CD14-positive monocyte (primary cell): ENCODE measurements around the gene SAT1. TPM values are rescaled to one million over a fixed set of nuclear protein-coding genes. Genes with fewer than 3 reads are reported as not detected.

Experiments
- DNase-seq, 3 donors: peaks; one replicate each; pipeline ENCODE4 v3.0.0-alpha.2; 2011 to 2022
- H2AFZ ChIP-seq: 2 replicates; pipeline ENCODE4 v1.6.0; 2012; ENCODE audit warnings: mild to moderate bottlenecking, low read depth, low read length, inconsistent platforms; ENCODE audit not compliant: insufficient read depth, poor library complexity, severe bottlenecking
- H3K27ac ChIP-seq, 2 donors: 1 replicate in 1 of 2; 2 replicates in 1 of 2; pipeline ENCODE4 v1.5.1; 2012 to 2013; ENCODE audit warnings: low read length in 2 of 2, control low read depth in 1 of 2, inconsistent platforms in 1 of 2, low read depth in 1 of 2, mild to moderate bottlenecking in 1 of 2
- H3K27me3 ChIP-seq, 2 donors: one replicate each; pipeline versions ENCODE4 v1.6.0 to v1.6.1; 2011 to 2013; ENCODE audit warnings: low read length in 2 of 2; ENCODE audit not compliant: control insufficient read depth in 2 of 2, insufficient read depth in 2 of 2
- H3K36me3 ChIP-seq, 2 donors: replicated peaks in 1 of 2; 1 replicate in 1 of 2; 2 replicates in 1 of 2; pipeline versions ENCODE4 v1.5.1 to v1.6.1; 2012 to 2013; ENCODE audit warnings: low read length in 2 of 2, control low read depth in 1 of 2, inconsistent platforms in 1 of 2, mild to moderate bottlenecking in 1 of 2; ENCODE audit not compliant: insufficient read depth in 2 of 2, control insufficient read depth in 1 of 2
- H3K4me1 ChIP-seq, 2 donors: 1 replicate in 1 of 2; 2 replicates in 1 of 2; pipeline versions ENCODE4 v1.5.1 to v1.6.1; 2012 to 2013; ENCODE audit warnings: low read length in 2 of 2, control low read depth in 1 of 2, inconsistent platforms in 1 of 2, mild to moderate bottlenecking in 1 of 2, moderate library complexity in 1 of 2; ENCODE audit not compliant: insufficient read depth in 2 of 2, control insufficient read depth in 1 of 2
- H3K4me2 ChIP-seq: replicated peaks from 2 replicates; pipeline ENCODE3; 2012; ENCODE audit warnings: low read length, moderate library complexity, mild to moderate bottlenecking; ENCODE audit not compliant: poor library complexity, severe bottlenecking; ENCODE audit errors: extremely low read depth
- H3K4me3 ChIP-seq, 3 experiments: fragments of 200-600 bp in 1 of 3; sonication (generic) in 1 of 3; replicated peaks in 1 of 3; 1 replicate in 2 of 3; 2 replicates in 1 of 3; pipeline ENCODE4 v1.5.1; 2011 to 2013; ENCODE audit warnings: low read length in 3 of 3, mild to moderate bottlenecking in 3 of 3, control low read depth in 2 of 3, low read depth in 2 of 3, inconsistent platforms in 1 of 3, moderate library complexity in 1 of 3
- H3K79me2 ChIP-seq: 2 replicates; pipeline ENCODE4 v1.6.0; 2012; ENCODE audit warnings: mild to moderate bottlenecking, control low read depth, inconsistent platforms, low read length, moderate library complexity; ENCODE audit not compliant: insufficient read depth
- H3K9ac ChIP-seq: 2 replicates; pipeline ENCODE4 v1.6.0; 2017; ENCODE audit warnings: low read length, mild to moderate bottlenecking; ENCODE audit not compliant: insufficient read depth, poor library complexity, severe bottlenecking
- H3K9me3 ChIP-seq, 2 donors: replicated peaks in 1 of 2; 1 replicate in 1 of 2; 2 replicates in 1 of 2; pipeline versions ENCODE4 v1.5.1 to v1.6.1; 2012 to 2013; ENCODE audit warnings: low read length in 2 of 2, control low read depth in 1 of 2; ENCODE audit not compliant: control insufficient read depth in 1 of 2, insufficient read depth in 1 of 2
- H4K20me1 ChIP-seq: 2 replicates; pipeline ENCODE4 v1.6.0; 2012; ENCODE audit warnings: mild to moderate bottlenecking, low read length, control low read depth, moderate library complexity; ENCODE audit not compliant: insufficient read depth
- H3K27ac Mint-ChIP-seq, 7 donors: one replicate each; pipeline ENCODE4 v1.8.0; 2020; ENCODE audit warnings: mild to moderate bottlenecking in 7 of 7, mixed read lengths in 7 of 7, moderate library complexity in 6 of 7, inconsistent platforms in 2 of 7
- H3K27me3 Mint-ChIP-seq, 3 donors: one replicate each; pipeline ENCODE4 v1.8.0; 2021 to 2022; ENCODE audit warnings: low read depth in 3 of 3, mild to moderate bottlenecking in 3 of 3, mixed read lengths in 3 of 3, moderate library complexity in 3 of 3, inconsistent platforms in 1 of 3
- H3K36me3 Mint-ChIP-seq, 2 donors: one replicate each; pipeline ENCODE4 v1.8.0; 2020; ENCODE audit warnings: mixed read lengths in 2 of 2, inconsistent platforms in 1 of 2, mild to moderate bottlenecking in 1 of 2
- H3K4me1 Mint-ChIP-seq: one replicate; pipeline ENCODE4 v1.8.0; 2020; ENCODE audit warnings: mild to moderate bottlenecking, mixed read lengths
- H3K4me3 Mint-ChIP-seq, 2 donors: one replicate each; pipeline ENCODE4 v1.8.0; 2020; ENCODE audit warnings: mild to moderate bottlenecking in 2 of 2, mixed read lengths in 2 of 2, moderate library complexity in 1 of 2
- H3K9me3 Mint-ChIP-seq, 7 donors: one replicate each; pipeline ENCODE4 v1.8.0; 2020 to 2022; ENCODE audit warnings: mixed read lengths in 7 of 7, mild to moderate bottlenecking in 6 of 7, moderate library complexity in 6 of 7, inconsistent platforms in 2 of 7
- WGBS: methylation state at CpG from one replicate; pipeline ENCODE4 v1.1.5; 2013; ENCODE audit warnings: missing lambda C conversion rate; ENCODE audit not compliant: insufficient coverage; 5-methylcytosine and 5-hydroxymethylcytosine counted together
- intact Hi-C, 2 donors: fragments of 100-400 bp; cut with micrococcal nuclease; formaldehyde crosslinking; loops; one replicate each; pipeline versions ENCODE4 v1.15.0 to v1.15.1; 2023
- polyA plus RNA-seq, 3 donors: library from polyadenylated mRNA; depleted of rRNA in 1 of 3; unstranded in 2 of 3; stranded (reverse) in 1 of 3; fragments of 300-500 nt in 2 of 3; fragments of >200 nt in 1 of 3; fragmentation: Illumina TruSeq in 2 of 3; gene quantifications; 1 replicate in 2 of 3; 2 replicates in 1 of 3; pipeline ENCODE4 v1.2.3, GENCODE V29; 2012 to 2021
- TF ChIP-seq, protein P1 (sequence below): fragments of 200-600 bp; IDR thresholded peaks from one replicate; pipeline ENCODE4 v1.8.0; 2022; ENCODE audit warnings: antibody characterized with exemption, mild to moderate bottlenecking

SAT1 gene
- polyA plus RNA-seq, 3 donors, result 897 to 7,815 (median 970) TPM

DNA sequence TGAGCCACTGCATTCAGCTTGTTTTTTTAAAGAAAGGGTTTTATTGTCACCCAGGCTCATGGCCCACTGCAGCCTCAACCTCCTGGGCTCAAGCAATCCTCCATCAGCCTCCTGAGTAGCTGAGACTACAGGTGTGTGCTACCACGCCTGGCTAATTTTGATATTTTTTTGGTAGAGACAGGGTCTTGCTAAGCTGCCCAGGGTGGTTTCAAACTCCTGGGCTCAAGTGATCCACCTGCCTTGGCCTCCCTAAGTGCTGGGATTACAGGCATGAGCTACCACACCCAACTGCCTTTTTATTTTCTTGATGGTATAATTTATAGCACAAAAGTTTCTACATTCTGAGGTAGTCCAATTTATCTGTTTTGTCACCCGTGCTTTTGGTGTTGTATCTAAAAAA lies 38.9 kb downstream of the SAT1 start:
- Histone ChIP-seq H4K20me1 (no peaks in the 10 kb centered on the region), H3K79me2 (no peaks in the 10 kb centered on the region), H3K9me3 (no peaks in the 10 kb centered on the region), H3K4me1 (peaks cover 18 to 22% of the 10 kb centered on the region in 2 donors), H3K36me3 (no peaks in the 10 kb centered on the region), H3K27ac (no peak overlapping the region), H3K4me2 (no peak overlapping the region), H3K27me3 (no peaks in the 10 kb centered on the region), H3K9ac (no peak overlapping the region), H2AFZ (no peak overlapping the region), H3K4me3 (no peak overlapping the region)
- Mint-ChIP-seq H3K4me1 (peaks cover 24% of the 10 kb centered on the region), H3K4me3 (no peak overlapping the region), H3K27me3 (peaks cover 0 to 1% (median 0%) of the 10 kb centered on the region in 3 donors), H3K9me3 (no peaks in the 10 kb centered on the region), H3K27ac (no peak overlapping the region), H3K36me3 (no peaks in the 10 kb centered on the region)
- DNase-seq, result no peak
- intact Hi-C loops, result no loop called here
- TF ChIP-seq, protein P1, sequence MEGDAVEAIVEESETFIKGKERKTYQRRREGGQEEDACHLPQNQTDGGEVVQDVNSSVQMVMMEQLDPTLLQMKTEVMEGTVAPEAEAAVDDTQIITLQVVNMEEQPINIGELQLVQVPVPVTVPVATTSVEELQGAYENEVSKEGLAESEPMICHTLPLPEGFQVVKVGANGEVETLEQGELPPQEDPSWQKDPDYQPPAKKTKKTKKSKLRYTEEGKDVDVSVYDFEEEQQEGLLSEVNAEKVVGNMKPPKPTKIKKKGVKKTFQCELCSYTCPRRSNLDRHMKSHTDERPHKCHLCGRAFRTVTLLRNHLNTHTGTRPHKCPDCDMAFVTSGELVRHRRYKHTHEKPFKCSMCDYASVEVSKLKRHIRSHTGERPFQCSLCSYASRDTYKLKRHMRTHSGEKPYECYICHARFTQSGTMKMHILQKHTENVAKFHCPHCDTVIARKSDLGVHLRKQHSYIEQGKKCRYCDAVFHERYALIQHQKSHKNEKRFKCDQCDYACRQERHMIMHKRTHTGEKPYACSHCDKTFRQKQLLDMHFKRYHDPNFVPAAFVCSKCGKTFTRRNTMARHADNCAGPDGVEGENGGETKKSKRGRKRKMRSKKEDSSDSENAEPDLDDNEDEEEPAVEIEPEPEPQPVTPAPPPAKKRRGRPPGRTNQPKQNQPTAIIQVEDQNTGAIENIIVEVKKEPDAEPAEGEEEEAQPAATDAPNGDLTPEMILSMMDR, result no peak
- WGBS, result no CpG with 5 or more reads among the region's 2 CpGs

DNA sequence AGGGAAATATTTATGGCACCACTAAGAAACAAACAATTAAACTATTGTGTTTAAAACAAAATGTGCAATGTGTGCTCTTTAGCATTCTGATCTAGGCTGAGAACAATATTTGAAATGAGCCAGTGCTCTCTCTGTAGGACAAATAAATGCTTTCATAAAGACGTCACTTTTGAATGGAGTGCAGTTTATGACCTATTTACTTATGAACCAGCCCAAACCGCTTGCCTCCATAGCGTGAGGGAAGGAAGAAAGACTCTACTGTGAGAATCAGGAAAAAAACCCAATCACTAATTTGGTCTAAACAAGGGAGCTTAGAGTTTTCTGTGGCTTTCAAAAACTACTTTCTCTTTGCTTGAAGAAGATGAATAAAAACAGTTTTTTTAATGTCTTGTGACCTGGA lies 39.4 kb downstream of the SAT1 start:
- Histone ChIP-seq H3K4me3 (no peak overlapping the region), H3K4me2 (no peak overlapping the region), H2AFZ (no peak overlapping the region), H3K27ac (no peak overlapping the region), H3K9ac (no peak overlapping the region), H3K27me3 (no peaks in the 10 kb centered on the region), H4K20me1 (no peaks in the 10 kb centered on the region), H3K79me2 (no peaks in the 10 kb centered on the region), H3K36me3 (no peaks in the 10 kb centered on the region), H3K9me3 (no peaks in the 10 kb centered on the region), H3K4me1 (peaks cover 17 to 21% of the 10 kb centered on the region in 2 donors)
- Mint-ChIP-seq H3K9me3 (no peaks in the 10 kb centered on the region), H3K4me1 (peaks cover 20% of the 10 kb centered on the region), H3K4me3 (no peak overlapping the region), H3K27ac (no peak overlapping the region), H3K36me3 (no peaks in the 10 kb centered on the region), H3K27me3 (peaks cover 0 to 5% (median 0%) of the 10 kb centered on the region in 3 donors)
- TF ChIP-seq, protein P1, result no peak
- no CpG with 5 or more reads among the region's 3 CpGs for WGBS
- no peak for DNase-seq
- intact Hi-C loops, result no loop called here
